HEK293T (cell line): Measurements from ENCODE around the gene GRID2.

Experiments
- BHLHE40 ChIP-seq: fragments of 450-650 bp; IDR thresholded peaks from 2 replicates; pipeline ENCODE4 v1.6.1; 2016; ENCODE audit warnings: mild to moderate bottlenecking, moderate library complexity, borderline replicate concordance
- CTBP1 ChIP-seq: fragments of 450-650 bp; IDR thresholded peaks from 2 replicates; pipeline ENCODE4 v1.6.1; 2016; ENCODE audit warnings: borderline replicate concordance
- FOXA1 ChIP-seq: fragments of 450-650 bp; IDR thresholded peaks from 2 replicates; pipeline ENCODE4 v1.6.1; 2016; ENCODE audit warnings: mild to moderate bottlenecking
- FOXM1 ChIP-seq: fragments of 450-650 bp; IDR thresholded peaks from 2 replicates; pipeline ENCODE4 v1.6.1; 2017; ENCODE audit warnings: mild to moderate bottlenecking, borderline replicate concordance
- HDGF ChIP-seq: fragments of 450-650 bp; IDR thresholded peaks from 2 replicates; pipeline ENCODE4 v1.6.1; 2017; ENCODE audit warnings: antibody characterized with exemption, borderline replicate concordance
- L3MBTL2 ChIP-seq: fragments of 450-650 bp; conservative IDR thresholded peaks from 2 replicates; pipeline ENCODE4 v1.6.1; 2016; ENCODE audit warnings: mild to moderate bottlenecking
- SP1 ChIP-seq: fragments of 450-650 bp; IDR thresholded peaks from 2 replicates; pipeline ENCODE4 v1.6.1; 2017
- SUZ12 ChIP-seq: fragments of 450-650 bp; IDR thresholded peaks from 2 replicates; pipeline ENCODE4 v1.6.1; 2016; ENCODE audit warnings: mild to moderate bottlenecking

- TF ChIP-seq SUZ12 = no peak
- TF ChIP-seq HDGF = no peak
- no peak for TF ChIP-seq FOXM1
- no peak for TF ChIP-seq FOXA1
- no peak for TF ChIP-seq L3MBTL2
- no peak for TF ChIP-seq BHLHE40
- no peak for TF ChIP-seq CTBP1
- no peak for TF ChIP-seq SP1
These were observed 54.2 kb downstream of the GRID2 start for GRCh38 chr4:92357966-92358365.
